Fibroblast of pulmonary artery (primary cell): ENCODE measurements around the gene EEA1.
A peak's percentile ranks its signal among the peaks of the same experiment; 100 is the strongest.

ENCODE experiments used
- DNase-seq: peaks from one replicate; pipeline ENCODE4 v3.0.0-alpha.2; 2010; ENCODE audit warnings: low read depth
- H3K4me3 ChIP-seq: replicated peaks from 2 replicates; pipeline ENCODE4 v1.5.1; 2011; ENCODE audit warnings: low read depth, mild to moderate bottlenecking, control low read depth, low read length, moderate library complexity
- TF ChIP-seq, protein P1 (sequence below): IDR thresholded peaks from 2 replicates; pipeline ENCODE4 v1.5.1; 2011; ENCODE audit warnings: mild to moderate bottlenecking, control low read depth, low read length, inconsistent platforms; ENCODE audit errors: missing control alignments

EEA1 gene

DNA sequence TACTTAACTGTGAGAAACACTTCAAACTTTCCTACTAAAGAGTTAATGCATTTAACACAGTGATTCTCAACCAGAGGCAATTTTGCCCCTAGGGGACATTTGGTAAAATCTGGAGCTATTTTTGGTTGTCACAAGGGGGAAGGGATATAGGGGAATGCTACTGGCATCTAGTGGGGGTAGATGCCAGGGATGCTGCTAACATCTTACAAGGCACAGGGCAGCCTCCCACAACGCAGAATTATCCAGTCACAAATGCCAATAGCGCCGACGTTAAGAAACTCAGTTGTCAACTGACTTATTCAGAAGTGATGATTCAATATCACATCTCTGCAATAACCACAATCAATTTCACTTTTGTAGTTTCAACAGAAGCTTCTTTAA lies 2.0 kb downstream of the EEA1 start:
- H3K4me3 ChIP-seq, result peak overlapping the region; percentile 78
- TF ChIP-seq, protein P1, sequence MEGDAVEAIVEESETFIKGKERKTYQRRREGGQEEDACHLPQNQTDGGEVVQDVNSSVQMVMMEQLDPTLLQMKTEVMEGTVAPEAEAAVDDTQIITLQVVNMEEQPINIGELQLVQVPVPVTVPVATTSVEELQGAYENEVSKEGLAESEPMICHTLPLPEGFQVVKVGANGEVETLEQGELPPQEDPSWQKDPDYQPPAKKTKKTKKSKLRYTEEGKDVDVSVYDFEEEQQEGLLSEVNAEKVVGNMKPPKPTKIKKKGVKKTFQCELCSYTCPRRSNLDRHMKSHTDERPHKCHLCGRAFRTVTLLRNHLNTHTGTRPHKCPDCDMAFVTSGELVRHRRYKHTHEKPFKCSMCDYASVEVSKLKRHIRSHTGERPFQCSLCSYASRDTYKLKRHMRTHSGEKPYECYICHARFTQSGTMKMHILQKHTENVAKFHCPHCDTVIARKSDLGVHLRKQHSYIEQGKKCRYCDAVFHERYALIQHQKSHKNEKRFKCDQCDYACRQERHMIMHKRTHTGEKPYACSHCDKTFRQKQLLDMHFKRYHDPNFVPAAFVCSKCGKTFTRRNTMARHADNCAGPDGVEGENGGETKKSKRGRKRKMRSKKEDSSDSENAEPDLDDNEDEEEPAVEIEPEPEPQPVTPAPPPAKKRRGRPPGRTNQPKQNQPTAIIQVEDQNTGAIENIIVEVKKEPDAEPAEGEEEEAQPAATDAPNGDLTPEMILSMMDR, result peak; percentile 24
- peak; percentile 51 for DNase-seq

GRCh38 chr12:92926549-92926948 lies 2.5 kb downstream of the EEA1 start:
- DNase-seq, result no peak
- TF ChIP-seq, protein P1, result no peak
- H3K4me3 ChIP-seq, result peak overlapping the region; percentile 78

DNA sequence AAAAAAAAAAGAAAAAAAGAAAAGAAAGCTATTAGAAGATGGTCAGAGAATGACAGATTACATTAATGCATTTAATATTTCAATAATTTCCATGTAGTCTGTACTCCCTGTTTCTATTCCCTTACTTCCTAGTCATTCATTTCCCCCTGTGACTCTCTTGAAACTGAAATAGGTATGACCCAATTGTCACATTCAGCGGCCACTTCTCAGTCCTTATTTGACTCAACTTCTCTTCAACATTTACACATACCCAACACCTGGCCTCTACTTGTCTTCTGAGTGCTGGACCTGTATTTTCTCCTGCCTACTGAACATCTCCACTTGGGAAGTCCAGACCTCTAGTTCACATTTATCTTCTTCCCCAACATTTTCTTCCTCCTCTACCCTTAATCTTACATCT lies 7.2 kb downstream of the EEA1 start:
- no peak for DNase-seq
- H3K4me3 ChIP-seq, result no peak overlapping the region
- TF ChIP-seq, protein P1, result no peak

DNA sequence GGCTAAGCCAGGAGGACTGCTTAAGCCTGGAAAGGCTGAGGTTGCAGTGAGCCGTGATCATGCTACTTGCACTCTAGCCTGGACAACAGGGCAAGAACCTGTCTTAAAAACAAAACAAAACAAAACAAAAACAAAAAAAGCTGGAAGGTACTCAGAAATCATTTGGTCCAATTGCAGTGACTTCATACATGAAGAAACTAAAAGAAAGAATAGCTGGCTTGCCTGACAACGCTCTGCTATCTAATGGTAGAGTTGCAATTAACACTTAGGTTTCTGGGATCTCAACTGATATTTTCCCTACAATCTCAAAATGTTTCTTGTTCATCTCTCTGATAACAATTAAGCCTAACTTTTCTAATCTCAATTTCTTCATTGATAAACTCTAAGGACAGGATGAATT lies 13.7 kb downstream of the EEA1 start:
- TF ChIP-seq, protein P1, result no peak
- no peak overlapping the region for H3K4me3 ChIP-seq
- DNase-seq, result no peak

DNA sequence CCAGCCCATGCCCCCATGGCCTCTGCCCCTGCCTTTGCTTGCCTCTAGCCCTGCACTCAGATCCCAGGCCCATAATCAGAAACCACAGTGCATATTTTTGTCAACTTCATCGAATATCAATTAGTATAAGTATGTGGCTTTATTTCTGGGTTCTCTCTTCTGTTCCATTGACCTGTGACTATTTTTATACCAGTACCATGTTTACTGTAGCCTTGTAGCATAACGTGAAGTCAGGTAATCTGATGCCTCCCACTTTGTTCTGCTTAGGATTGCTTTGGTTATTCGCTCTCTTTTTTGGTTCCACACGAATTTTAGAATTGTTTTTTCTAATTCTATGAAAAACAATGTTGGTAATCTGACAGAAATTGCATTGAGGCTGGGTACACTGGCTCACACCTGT lies 14.9 kb downstream of the EEA1 start:
- TF ChIP-seq, protein P1, result no peak
- H3K4me3 ChIP-seq, result no peak overlapping the region
- no peak for DNase-seq

DNA sequence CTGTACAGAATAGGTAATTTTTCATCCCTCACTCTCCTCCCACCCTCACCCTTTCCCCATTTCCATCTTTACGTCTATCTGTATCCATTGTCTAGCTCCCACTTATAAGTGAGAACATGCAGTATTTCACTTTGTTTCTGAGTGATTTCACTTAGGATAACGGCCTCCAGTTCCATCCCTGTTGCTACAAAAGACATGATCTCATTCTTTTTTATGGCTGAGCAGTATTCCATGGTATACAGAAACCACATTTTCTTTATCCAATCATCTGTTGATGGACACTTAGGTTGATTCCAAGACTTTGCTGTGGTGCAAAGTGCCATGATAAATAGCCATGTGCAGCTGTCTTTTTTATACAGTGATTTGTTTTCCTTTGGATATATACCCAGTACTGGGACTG lies 16.4 kb downstream of the EEA1 start:
- DNase-seq, result no peak
- no peak overlapping the region for H3K4me3 ChIP-seq
- TF ChIP-seq, protein P1, result no peak

- TF ChIP-seq, protein P1, result no peak
- DNase-seq, result no peak
- H3K4me3 ChIP-seq, result no peak overlapping the region
These were observed 17.0 kb downstream of the EEA1 start for GRCh38 chr12:92912052-92912451.
